Dendritic cell treated with granulocyte-macrophage colony-stimulating factor and Interleukin-4, amounts not matched to agents 40 ng/mL and 50 ng/mL, for 4 days (primary cell): ENCODE results near the gene PRR22.
"Not testable (repeated sequence)": the region's sequence is repeated elsewhere in the genome, so short reads cannot be mapped to it uniquely, and the experiment has no call there.

Experiments
- H3K27ac Mint-ChIP-seq: one replicate; pipeline ENCODE4 v1.8.0; 2022; ENCODE audit warnings: mild to moderate bottlenecking, mixed read lengths
- H3K27me3 Mint-ChIP-seq: one replicate; pipeline ENCODE4 v1.8.0; 2022; ENCODE audit warnings: mild to moderate bottlenecking, mixed read lengths
- H3K36me3 Mint-ChIP-seq: one replicate; pipeline ENCODE4 v1.8.0; 2022; ENCODE audit warnings: low read depth, mixed read lengths
- H3K4me1 Mint-ChIP-seq: one replicate; pipeline ENCODE4 v1.8.0; 2022; ENCODE audit warnings: low read depth, mixed read lengths
- H3K4me3 Mint-ChIP-seq: one replicate; pipeline ENCODE4 v1.8.0; 2022; ENCODE audit warnings: mild to moderate bottlenecking, moderate library complexity, mixed read lengths
- H3K9me3 Mint-ChIP-seq: one replicate; pipeline ENCODE4 v1.8.0; 2022; ENCODE audit warnings: mixed read lengths
- intact Hi-C: fragments of 100-400 bp; cut with micrococcal nuclease; formaldehyde crosslinking; loops from one replicate; pipeline ENCODE4 v1.15.0; 2022

The PRR22 gene

DNA sequence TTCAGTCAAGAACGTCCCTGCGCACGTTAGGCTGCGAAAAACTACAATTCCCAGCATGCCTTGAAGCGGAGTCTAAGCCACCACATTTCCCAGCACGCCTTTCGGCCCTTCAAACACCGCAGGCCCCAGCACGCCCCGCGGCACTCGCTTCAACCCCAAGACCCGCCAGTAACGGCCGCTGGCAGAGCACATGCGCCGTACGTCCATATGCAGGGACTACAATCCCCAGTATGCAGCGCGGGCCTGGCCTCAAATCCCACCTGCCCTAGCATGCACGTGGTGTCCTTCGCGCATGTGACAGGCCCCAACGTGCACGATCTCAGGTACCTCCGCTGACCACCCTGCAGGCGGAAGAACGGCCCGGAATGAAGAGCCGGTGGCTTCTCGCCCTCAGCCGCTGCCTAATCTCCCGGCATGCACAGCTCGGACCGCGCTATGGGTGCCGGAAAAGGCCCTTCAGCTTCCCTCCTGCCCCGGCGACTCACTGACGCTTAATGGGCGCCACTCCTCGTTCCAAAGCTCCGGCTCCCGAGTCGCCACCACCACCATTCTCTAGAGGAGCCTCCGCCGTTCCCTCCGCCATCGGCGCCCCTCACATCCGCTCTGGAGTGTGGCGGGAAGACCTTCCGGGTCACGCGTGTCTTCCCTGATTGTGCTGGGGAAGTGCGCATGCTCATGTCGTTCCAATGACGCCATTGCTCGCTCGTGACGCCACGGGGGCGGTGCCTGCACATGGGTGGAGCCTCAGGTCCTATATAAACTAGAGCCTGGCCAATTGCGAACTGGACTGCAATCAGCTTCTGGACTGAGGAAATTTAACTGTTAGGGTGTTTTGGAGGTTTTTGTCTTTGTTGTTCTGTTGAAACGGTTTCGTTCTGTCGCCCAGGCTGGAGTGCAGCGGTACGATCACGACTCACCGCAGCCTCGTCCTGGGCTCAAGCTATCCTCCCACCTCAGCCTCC is 6.3 kb upstream of the PRR22 start, which contains the start of gene DUS3L:
TSS of gene DUS3L (minus strand) at position 605 of the 962 bp plus-strand sequence. CDS start at position 583, 22 bp downstream.
- H3K9me3 Mint-ChIP-seq, result no peaks in the 10 kb centered on the region
- H3K4me3 Mint-ChIP-seq, result peak within 1 kb of the TSS; percentile 91
- intact Hi-C loops, result loop anchor here (5.0 kb wide), 1 partner anchor 104 kb away; no protein-coding TSS in a partner anchor
- peak within 1 kb of the TSS; percentile 99 for H3K27ac Mint-ChIP-seq
- H3K27me3 Mint-ChIP-seq, result no peaks in the 10 kb centered on the region
- peaks cover 23% of the 10 kb centered on the region for H3K4me1 Mint-ChIP-seq
- peaks cover 55% of the 10 kb centered on the region for H3K36me3 Mint-ChIP-seq

DNA sequence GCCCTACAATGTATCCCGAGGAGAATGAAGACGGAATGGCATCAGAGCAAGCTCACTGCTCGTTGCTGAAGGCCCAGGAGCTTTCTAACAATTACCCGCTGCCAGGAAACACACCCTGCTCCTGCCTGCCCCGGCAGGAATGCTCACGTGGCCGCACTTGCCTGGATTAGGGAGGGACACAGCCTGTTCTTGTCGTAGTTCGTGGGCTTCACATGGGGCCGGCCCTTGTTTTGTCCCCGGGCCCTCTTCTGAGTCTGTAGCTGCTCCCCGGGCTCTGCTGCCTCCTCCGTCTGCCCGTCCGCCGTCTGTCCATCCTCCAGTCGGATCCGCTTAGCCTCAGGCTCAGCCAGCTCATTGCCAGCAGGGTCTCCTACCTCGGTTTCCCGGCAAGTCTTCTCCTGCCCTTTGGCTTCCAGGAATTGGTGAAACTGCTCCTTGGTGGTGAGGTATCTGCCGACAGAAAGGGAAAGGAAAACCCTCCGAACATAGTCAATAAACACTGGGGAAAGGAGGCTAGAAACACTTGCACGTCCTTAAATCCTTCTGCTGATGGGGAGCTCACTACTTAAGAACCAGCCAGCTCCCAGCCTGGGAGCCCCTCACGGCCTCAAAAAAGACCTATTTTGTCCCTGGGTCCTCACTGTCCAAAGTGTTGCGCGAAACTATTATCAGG is 5.5 kb upstream of the PRR22 start:
- H3K27ac Mint-ChIP-seq, result peak overlapping the region; percentile 99
- H3K36me3 Mint-ChIP-seq, result peaks cover 63% of the 10 kb centered on the region
- H3K9me3 Mint-ChIP-seq, result no peaks in the 10 kb centered on the region
- H3K27me3 Mint-ChIP-seq, result no peaks in the 10 kb centered on the region
- H3K4me3 Mint-ChIP-seq, result peak overlapping the region; percentile 91
- H3K4me1 Mint-ChIP-seq, result peaks cover 23% of the 10 kb centered on the region
- intact Hi-C loops, result loop anchor here (5.0 kb wide), 1 partner anchor 103 kb away; no protein-coding TSS in a partner anchor

DNA sequence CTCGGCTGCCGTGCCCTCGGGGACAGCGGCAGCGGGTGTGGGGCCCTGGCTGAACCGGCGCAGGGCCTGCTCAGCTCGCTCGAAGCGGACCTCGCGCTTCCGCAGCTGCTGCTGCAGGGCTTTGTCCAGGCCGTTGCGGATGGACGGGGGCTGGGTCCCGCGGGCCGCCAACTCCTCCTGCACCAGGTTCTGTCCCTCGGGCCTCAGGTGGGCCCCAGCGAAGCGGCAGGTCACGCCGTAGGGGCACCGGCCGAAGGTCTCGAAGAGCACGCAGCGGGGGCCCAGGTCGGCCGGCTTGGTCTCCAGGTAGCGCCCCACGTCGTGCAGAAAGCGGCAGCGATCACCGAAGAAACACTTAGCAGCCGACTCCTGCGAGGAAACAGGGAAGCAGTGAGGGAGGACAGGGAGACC is 4.8 kb upstream of the PRR22 start:
- Mint-ChIP-seq H3K27me3 (no peaks in the 10 kb centered on the region), H3K4me3 (peak overlapping the region; percentile 17), H3K4me1 (peaks cover 22% of the 10 kb centered on the region), H3K36me3 (peaks cover 69% of the 10 kb centered on the region), H3K9me3 (no peaks in the 10 kb centered on the region), H3K27ac (no peak overlapping the region)
- intact Hi-C loops, result no loop called here

DNA sequence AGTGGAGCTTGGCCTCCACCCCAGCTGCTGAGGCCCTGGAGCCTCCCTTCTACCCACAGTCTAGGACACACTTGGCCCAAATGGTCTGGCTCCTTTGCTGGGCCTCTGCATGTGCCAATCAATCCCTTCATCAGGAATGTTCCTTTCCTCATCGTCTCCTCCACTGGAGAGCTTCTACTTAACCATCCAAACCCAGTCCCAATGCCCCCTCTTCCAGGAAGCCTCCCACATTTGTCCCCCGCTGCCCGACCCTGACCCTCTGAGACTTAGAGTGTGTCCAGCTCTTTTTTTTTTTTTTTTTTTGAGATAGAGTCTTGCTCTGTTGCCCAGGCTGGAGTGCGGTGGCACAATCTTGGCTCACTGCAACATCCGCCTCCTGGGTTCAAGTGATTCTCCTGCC is 3.9 kb upstream of the PRR22 start:
- Mint-ChIP-seq H3K27me3 (no peaks in the 10 kb centered on the region), H3K4me3 (no peak overlapping the region), H3K36me3 (peaks cover 79% of the 10 kb centered on the region), H3K9me3 (no peaks in the 10 kb centered on the region), H3K4me1 (peaks cover 18% of the 10 kb centered on the region), H3K27ac (peak overlapping the region; percentile 50)
- intact Hi-C loops, result no loop called here

DNA sequence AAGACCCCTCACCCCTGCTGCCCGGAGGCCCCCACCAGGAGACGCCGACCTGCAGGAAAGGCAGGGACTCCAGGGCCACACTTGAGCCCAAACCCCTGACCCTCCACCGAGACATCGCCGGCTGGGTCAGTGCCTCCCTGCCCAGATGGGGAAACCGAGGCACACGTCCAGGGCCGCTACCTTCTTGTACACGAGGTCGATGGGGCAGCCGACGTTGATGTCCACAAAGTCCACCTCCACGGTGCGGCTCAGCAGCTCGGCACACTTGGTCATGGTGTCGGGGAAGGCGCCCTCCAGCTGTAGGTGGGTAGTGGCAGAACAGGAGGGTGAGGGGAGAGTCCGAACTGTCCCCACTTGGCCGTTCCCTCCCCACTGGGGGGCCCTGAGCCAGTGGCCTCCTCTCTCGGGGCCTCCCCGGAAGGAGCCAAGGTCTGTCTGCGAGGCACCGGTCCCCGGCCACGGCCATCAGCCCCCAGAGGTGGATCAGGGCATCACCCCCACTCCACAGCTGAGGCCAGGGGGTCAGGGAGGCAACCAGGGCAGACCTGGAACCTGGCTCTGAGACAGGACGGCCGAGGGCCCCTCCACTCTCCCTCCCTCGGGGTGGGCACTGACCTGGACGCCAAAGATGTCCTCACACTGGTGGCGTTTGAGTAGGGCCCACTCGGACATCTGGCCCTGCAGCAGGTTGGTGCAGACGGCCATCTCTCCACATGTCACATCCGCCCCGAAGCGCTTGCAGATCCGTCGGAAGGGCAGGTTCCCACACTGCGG is 3.0 kb upstream of the PRR22 start:
- intact Hi-C loops, result no loop called here
- Mint-ChIP-seq H3K27me3 (no peaks in the 10 kb centered on the region), H3K36me3 (peaks cover 87% of the 10 kb centered on the region)

GRCh38 chr19:5786593-5787408 is 2.3 kb upstream of the PRR22 start:
- Mint-ChIP-seq H3K27ac (no peak overlapping the region), H3K27me3 (no peaks in the 10 kb centered on the region), H3K36me3 (peaks cover 87% of the 10 kb centered on the region), H3K4me3 (no peak overlapping the region), H3K9me3 (no peaks in the 10 kb centered on the region), H3K4me1 (peaks cover 18% of the 10 kb centered on the region)
- intact Hi-C loops, result no loop called here

More for the DNA sequence above, 3.0 kb upstream of the PRR22 start:
- no peak overlapping the region for H3K27ac Mint-ChIP-seq
- H3K9me3 Mint-ChIP-seq, result no peaks in the 10 kb centered on the region
- H3K4me3 Mint-ChIP-seq, result no peak overlapping the region
- peaks cover 18% of the 10 kb centered on the region for H3K4me1 Mint-ChIP-seq

GRCh38 chr19:5785423-5785822 is 877 bp upstream of the PRR22 start:
- intact Hi-C loops, result no loop called here
- peaks cover 78% of the 10 kb centered on the region for H3K36me3 Mint-ChIP-seq
- no peaks in the 10 kb centered on the region for H3K27me3 Mint-ChIP-seq
- H3K9me3 Mint-ChIP-seq, result no peaks in the 10 kb centered on the region
- H3K4me3 Mint-ChIP-seq, result no peak overlapping the region
- H3K4me1 Mint-ChIP-seq, result peaks cover 17% of the 10 kb centered on the region
- no peak overlapping the region for H3K27ac Mint-ChIP-seq

DNA sequence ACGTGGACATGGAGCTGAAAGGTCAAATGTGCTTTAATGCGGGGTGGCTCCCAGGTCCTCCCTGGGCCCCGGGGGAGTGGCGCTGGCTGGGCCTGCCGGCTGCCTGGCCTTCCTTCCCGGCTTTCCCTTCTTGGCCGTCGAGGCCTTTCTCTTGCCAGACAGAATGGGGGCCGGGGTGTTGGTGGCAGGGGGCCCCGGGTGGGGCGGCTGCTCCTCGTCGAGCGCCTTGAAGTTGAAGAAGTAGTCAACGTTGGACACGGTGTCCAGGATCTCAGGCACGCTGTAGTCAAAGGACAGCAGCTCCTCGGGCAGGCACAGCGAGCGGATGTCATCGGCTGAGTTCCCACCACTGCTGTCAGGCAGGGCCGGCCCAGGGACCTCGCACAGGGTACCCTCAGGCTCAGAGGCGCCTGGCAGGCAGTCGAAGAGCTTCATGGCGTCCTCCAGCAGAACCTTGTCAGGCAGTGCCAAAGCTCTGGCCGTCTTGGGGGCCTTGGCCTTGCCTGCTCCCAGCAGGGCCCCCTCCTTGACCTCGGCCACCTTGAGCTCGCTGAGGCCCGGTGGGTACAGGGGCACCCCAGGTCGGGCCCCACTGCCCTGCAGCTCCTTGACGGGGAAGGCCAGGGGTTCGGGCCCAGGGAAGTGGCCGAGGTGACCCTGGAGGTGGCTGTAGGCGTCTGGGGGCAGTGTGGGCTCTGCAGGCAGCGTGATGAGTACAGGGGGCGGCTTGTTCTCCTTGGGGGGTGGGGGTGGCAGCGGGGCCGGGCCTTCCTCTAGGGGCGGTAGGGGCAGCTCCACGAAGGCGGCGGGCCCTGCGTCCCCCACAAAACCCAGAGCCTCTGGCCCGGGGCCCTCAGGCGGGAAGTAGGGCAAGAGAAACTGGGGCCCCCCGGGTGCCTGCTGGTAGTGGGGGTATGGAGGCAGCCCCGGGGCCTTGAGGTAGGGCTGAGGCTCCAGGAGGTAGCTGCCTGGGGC is 1.3 kb downstream of the PRR22 start:
- peaks cover 8% of the 10 kb centered on the region for H3K4me1 Mint-ChIP-seq
- no peaks in the 10 kb centered on the region for H3K27me3 Mint-ChIP-seq
- no peak overlapping the region for H3K4me3 Mint-ChIP-seq
- H3K36me3 Mint-ChIP-seq, result peaks cover 56% of the 10 kb centered on the region
- intact Hi-C loops, result no loop called here
- no peaks in the 10 kb centered on the region for H3K9me3 Mint-ChIP-seq
- no peak overlapping the region for H3K27ac Mint-ChIP-seq

DNA sequence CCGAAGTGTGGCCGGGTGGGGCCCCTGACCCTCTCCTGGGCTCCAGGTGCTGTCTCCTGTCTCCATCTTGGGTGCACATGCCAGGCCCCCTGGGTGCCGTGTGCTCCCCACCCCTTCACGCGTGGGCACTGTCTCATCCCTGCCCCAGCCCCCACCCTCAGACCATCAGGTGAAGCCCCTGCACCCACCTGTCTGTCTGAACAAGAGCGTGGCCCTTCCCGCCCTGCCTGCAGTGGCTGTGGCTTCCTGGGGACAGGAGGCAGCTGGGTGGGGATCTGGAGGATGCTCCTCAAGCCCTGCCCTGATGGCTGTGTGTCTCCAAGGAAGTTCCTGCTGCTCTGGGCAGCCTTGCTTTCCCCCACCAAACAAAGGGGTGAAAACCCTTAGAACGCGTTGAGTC is 2.2 kb downstream of the PRR22 start:
- intact Hi-C loops, result no loop called here
- no peaks in the 10 kb centered on the region for H3K27me3 Mint-ChIP-seq
- H3K4me3 Mint-ChIP-seq, result no peak overlapping the region
- no peaks in the 10 kb centered on the region for H3K9me3 Mint-ChIP-seq
- H3K27ac Mint-ChIP-seq, result no peak overlapping the region
- H3K4me1 Mint-ChIP-seq, result peaks cover 5% of the 10 kb centered on the region
- H3K36me3 Mint-ChIP-seq, result peaks cover 47% of the 10 kb centered on the region

- H3K36me3 Mint-ChIP-seq, result peaks cover 33% of the 10 kb centered on the region
- H3K4me1 Mint-ChIP-seq, H3K9me3 Mint-ChIP-seq, H3K4me3 Mint-ChIP-seq, H3K27me3 Mint-ChIP-seq, H3K27ac Mint-ChIP-seq, intact Hi-C loops: not testable (repeated sequence)
Observed at GRCh38 chr19:5780916-5781315, 3.6 kb downstream of the PRR22 start.

DNA sequence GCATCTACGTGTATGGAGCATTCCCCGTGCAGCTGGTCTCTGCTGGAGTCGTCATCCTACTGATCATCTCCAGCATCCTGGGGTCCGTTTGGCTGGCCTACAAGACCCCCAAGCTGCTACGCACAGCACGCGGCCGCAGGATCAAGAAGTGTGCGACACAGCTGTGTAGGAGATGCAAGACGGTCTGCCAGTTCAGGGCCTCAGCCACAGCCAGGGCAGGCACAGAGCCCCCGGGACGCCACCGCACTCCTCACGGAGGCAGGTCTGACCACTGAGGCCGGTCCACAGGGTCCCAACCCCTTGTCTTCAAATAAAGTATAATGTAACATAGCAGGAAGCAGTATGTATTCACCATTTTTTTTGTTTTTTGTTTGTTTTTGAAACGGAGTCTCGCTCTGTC is 6.1 kb downstream of the PRR22 start:
- H3K4me1 Mint-ChIP-seq, result no peaks in the 10 kb centered on the region
- peaks cover 8% of the 10 kb centered on the region for H3K36me3 Mint-ChIP-seq

DNA sequence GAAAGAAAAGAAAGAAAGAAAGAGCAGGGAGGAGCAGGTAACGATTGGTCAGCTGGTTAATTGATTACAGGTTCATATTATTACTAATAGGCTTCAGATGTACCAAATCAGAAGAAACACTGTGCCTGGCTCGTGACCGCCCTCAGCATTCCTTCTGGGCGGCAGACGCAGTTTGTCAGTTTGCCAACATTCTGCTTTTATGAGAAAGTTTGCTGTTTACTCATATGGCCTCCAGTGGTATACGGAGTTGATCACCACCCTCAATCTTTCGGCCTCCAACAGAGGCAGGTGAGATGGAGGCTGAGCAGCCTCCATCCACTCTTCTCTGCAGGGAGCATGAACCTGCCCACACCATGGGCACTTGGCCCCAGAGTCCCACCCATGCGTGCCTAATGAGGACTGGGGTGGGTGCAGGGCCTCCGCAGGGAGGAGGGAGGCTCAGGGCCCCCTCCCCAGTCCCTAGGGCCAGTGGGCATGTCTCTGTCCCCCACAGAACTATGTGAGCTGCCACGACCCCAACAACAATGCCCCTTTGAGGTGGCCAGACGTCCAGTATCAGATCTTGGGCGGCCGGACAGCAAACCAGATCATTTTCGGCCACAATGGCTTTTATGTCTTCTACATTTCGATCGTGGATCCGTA is 8.8 kb downstream of the PRR22 start:
- H3K36me3 Mint-ChIP-seq, result no peaks in the 10 kb centered on the region
- intact Hi-C loops, result no loop called here
- H3K4me3 Mint-ChIP-seq, result no peak overlapping the region
- H3K4me1 Mint-ChIP-seq, result no peaks in the 10 kb centered on the region
- peaks cover 6% of the 10 kb centered on the region for H3K27me3 Mint-ChIP-seq
- H3K27ac Mint-ChIP-seq, result no peak overlapping the region
- no peaks in the 10 kb centered on the region for H3K9me3 Mint-ChIP-seq

More for the DNA sequence above, 6.1 kb downstream of the PRR22 start:
- intact Hi-C loops, result no loop called here
- H3K9me3 Mint-ChIP-seq, result no peaks in the 10 kb centered on the region
- H3K27me3 Mint-ChIP-seq, result no peaks in the 10 kb centered on the region
- H3K27ac Mint-ChIP-seq, result no peak overlapping the region
- no peak overlapping the region for H3K4me3 Mint-ChIP-seq
